OCI-LY1 (cell line): ENCODE results near the gene MBOAT1.

Source experiments
- H2AFZ ChIP-seq: fragments of 200-600 bp; sonication (generic), shearing (Covaris generic); 2 replicates; pipeline ENCODE4 v1.6.0; 2014; ENCODE audit warnings: antibody characterized with exemption, mild to moderate bottlenecking, low read length
- H3F3A ChIP-seq: fragments of 200-600 bp; sonication (generic), shearing (Covaris generic); 2 replicates; pipeline ENCODE4 v1.6.0; 2014; ENCODE audit warnings: mild to moderate bottlenecking, antibody characterized with exemption, low read length, moderate library complexity; ENCODE audit not compliant: insufficient read depth
- H3K27ac ChIP-seq: fragments of 200-600 bp; sonication (generic); 2 replicates; pipeline ENCODE4 v1.5.1; 2014; ENCODE audit warnings: low read length, mixed run types, mild to moderate bottlenecking, low read depth; ENCODE audit not compliant: poor library complexity, severe bottlenecking
- H3K27me3 ChIP-seq: fragments of 200-600 bp; sonication (generic); 2 replicates; pipeline ENCODE4 v1.6.0; 2014; ENCODE audit warnings: antibody characterized with exemption, mild to moderate bottlenecking, low read length, moderate library complexity; ENCODE audit not compliant: insufficient read depth
- H3K36me3 ChIP-seq: fragments of 200-600 bp; sonication (generic); 2 replicates; pipeline ENCODE4 v1.6.1; 2014; ENCODE audit warnings: mild to moderate bottlenecking, antibody characterized with exemption, low read length, moderate library complexity, mixed read lengths; ENCODE audit not compliant: insufficient read depth
- H3K4me1 ChIP-seq: fragments of 200-600 bp; sonication (generic); 2 replicates; pipeline ENCODE4 v1.5.1; 2014; ENCODE audit warnings: mild to moderate bottlenecking, low read length, moderate library complexity; ENCODE audit not compliant: insufficient read depth, severe bottlenecking
- H3K4me2 ChIP-seq: fragments of 200-600 bp; sonication (generic), shearing (Covaris generic); 2 replicates; pipeline ENCODE4 v1.6.1; 2014; ENCODE audit warnings: low read length
- H3K4me3 ChIP-seq: fragments of 200-600 bp; sonication (generic); 2 replicates; pipeline ENCODE4 v1.5.1; 2014; ENCODE audit warnings: low read length, low read depth, mild to moderate bottlenecking, mixed read lengths; ENCODE audit not compliant: poor library complexity, severe bottlenecking
- H3K79me2 ChIP-seq: fragments of 200-600 bp; shearing (Covaris generic); 2 replicates; pipeline ENCODE4 v1.6.1; 2016; ENCODE audit warnings: mixed run types, low read length, mixed read lengths; ENCODE audit not compliant: insufficient read depth
- H3K9ac ChIP-seq: fragments of 200-600 bp; sonication (generic), shearing (Covaris generic); 2 replicates; pipeline ENCODE4 v1.6.1; 2014; ENCODE audit warnings: mild to moderate bottlenecking, low read length, mixed read lengths
- H3K9me2 ChIP-seq: fragments of 200-600 bp; sonication (generic), shearing (Covaris generic); 2 replicates; pipeline ENCODE4 v1.6.1; 2014; ENCODE audit warnings: low read depth, mild to moderate bottlenecking, low read length, mixed read lengths
- H3K9me3 ChIP-seq: fragments of 200-600 bp; shearing (Covaris generic); 2 replicates; pipeline ENCODE4 v1.6.1; 2014; ENCODE audit warnings: low read length, mixed read lengths
- H4K20me1 ChIP-seq: fragments of 200-600 bp; sonication (generic), shearing (Covaris generic); 2 replicates; pipeline ENCODE4 v1.6.0; 2016; ENCODE audit warnings: mild to moderate bottlenecking, low read length; ENCODE audit not compliant: insufficient read depth
- CTCF ChIP-seq: fragments of 200-600 bp; sonication (generic), shearing (Covaris generic); IDR thresholded peaks from 2 replicates; pipeline ENCODE4 v1.5.1; 2017; ENCODE audit warnings: mild to moderate bottlenecking, antibody characterized with exemption, low read length, moderate library complexity, mixed read lengths
- EZH2 ChIP-seq: fragments of 200-600 bp; sonication (generic), shearing (Covaris generic); IDR thresholded peaks from 2 replicates; pipeline ENCODE4 v1.8.0; 2017; ENCODE audit warnings: borderline replicate concordance, mixed run types, mild to moderate bottlenecking, antibody characterized with exemption, low read length, moderate library complexity, mixed read lengths

MBOAT1 gene

DNA sequence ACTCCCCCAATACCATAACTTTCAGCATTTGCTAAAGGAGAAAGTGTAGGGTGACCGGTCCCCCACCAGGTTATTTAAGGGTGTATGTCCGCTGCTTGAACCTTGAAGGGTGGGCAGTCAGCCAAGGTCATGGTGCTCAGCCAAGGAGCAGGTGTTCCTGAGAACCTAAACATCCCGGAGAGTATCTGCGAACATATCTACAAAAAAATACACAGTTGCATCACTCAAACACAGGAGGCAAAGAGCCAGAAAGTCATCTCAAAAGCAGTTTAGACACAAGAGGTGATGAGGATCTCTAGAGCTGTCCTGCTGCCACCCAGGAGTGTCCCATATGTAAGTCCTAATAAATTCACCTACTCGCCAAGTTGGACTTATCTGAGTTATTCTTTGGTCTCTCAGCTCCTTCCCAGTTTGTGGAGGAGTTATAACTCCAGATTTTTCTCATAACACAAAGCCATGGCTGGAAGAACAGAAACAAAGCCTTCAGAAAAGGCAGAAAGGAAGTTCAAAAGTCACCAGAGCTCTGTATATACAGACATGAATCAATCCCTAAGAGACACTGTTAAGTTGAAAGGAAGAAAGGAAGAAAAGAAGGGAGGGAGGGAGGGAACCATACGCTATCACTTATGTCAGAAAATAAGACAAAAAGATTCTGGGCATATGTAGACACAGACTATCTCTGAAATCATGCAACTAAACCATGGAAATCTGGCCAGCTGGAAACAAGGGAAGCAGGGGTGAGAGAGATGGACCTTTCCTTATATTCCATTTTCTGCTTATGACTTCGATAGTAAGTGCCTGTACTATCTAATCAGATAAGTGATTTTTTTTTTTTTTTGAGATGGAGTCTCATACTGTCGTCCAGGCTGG is 11.3 kb downstream of the MBOAT1 start:
- no peak overlapping the region for H2AFZ ChIP-seq
- H4K20me1 ChIP-seq, result no peaks in the 10 kb centered on the region
- no peaks in the 10 kb centered on the region for H3K79me2 ChIP-seq
- no peak overlapping the region for H3K9ac ChIP-seq
- no peak for TF ChIP-seq CTCF
- no peak for TF ChIP-seq EZH2
- H3K36me3 ChIP-seq, result no peaks in the 10 kb centered on the region
- H3K27me3 ChIP-seq, result no peaks in the 10 kb centered on the region
- no peaks in the 10 kb centered on the region for H3K4me1 ChIP-seq
- H3K9me3 ChIP-seq, result no peaks in the 10 kb centered on the region
- no peaks in the 10 kb centered on the region for H3K9me2 ChIP-seq
- no peak overlapping the region for H3K4me2 ChIP-seq
- H3F3A ChIP-seq, result no peaks in the 10 kb centered on the region
- no peak overlapping the region for H3K27ac ChIP-seq
- no peak overlapping the region for H3K4me3 ChIP-seq

DNA sequence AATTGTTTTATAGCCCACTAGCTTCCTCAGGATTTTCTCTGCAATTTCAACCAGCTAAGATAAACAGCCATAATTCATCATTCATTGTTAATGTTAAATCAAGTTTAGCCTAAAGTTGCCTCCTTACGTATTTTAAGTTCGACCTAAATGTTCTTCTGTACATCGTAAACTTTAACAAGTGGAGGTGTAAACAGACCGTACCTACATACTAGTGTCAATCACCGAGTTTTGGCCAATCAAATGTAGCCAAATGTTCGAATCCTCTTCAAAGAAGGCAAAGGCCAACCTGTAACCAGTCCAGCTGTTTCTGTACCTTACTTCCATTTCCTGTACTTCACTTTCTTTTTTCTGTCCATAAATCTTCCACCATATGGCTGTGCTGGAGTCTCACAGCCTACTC is 13.5 kb downstream of the MBOAT1 start:
- no peak overlapping the region for H3K27ac ChIP-seq
- H3K4me1 ChIP-seq, result no peaks in the 10 kb centered on the region
- no peak for TF ChIP-seq CTCF
- no peak for TF ChIP-seq EZH2
- no peak overlapping the region for H3K4me2 ChIP-seq
- H3K9ac ChIP-seq, result no peak overlapping the region
- H3K36me3 ChIP-seq, result no peaks in the 10 kb centered on the region
- H3K27me3 ChIP-seq, result no peaks in the 10 kb centered on the region
- no peaks in the 10 kb centered on the region for H3K79me2 ChIP-seq
- H3K9me2 ChIP-seq, result no peaks in the 10 kb centered on the region
- no peaks in the 10 kb centered on the region for H4K20me1 ChIP-seq
- no peaks in the 10 kb centered on the region for H3F3A ChIP-seq
- H3K9me3 ChIP-seq, result no peaks in the 10 kb centered on the region
- H2AFZ ChIP-seq, result no peak overlapping the region
- H3K4me3 ChIP-seq, result no peak overlapping the region

DNA sequence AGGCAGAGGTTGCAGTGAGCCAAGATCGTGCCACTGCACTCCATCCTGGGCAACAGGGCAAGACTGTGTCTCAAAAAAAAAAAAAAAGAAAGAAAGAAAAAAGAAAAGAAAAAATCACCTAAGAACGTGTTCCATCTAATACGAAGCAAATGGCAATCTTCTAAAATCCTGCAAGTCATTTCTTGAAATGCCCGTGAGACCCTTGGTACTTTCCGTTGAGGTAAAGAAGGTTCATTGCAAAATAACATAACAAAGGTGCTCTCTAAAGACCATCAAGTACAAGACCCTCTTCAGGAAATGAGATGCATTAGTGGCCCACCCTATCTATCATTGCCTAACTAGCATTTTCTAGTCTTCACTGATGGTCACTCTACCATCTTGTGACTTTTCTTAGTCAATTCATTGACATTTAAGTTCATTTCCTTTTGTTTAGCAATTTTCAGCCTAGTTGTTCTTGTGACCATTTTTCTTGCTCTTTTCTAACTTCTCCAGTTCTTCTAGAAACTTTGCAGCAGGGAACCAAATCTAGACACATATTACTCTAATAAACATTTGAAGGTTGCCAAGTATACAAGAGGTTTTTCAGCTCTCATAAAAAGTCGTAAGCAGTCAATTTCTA is 14.0 kb downstream of the MBOAT1 start:
- Histone ChIP-seq H2AFZ (no peak overlapping the region), H3K4me3 (no peak overlapping the region), H3F3A (no peaks in the 10 kb centered on the region), H3K36me3 (no peaks in the 10 kb centered on the region), H3K9me3 (no peaks in the 10 kb centered on the region), H3K79me2 (no peaks in the 10 kb centered on the region), H3K27ac (no peak overlapping the region), H3K9ac (no peak overlapping the region), H3K27me3 (no peaks in the 10 kb centered on the region), H3K4me1 (no peaks in the 10 kb centered on the region), H3K4me2 (no peak overlapping the region), H3K9me2 (no peaks in the 10 kb centered on the region), H4K20me1 (no peaks in the 10 kb centered on the region)
- no peak for TF ChIP-seq EZH2
- no peak for TF ChIP-seq CTCF
